Dermis blood vessel endothelial cell (primary cell): ENCODE results near the gene DENND1A. TPM values are rescaled to one million over a fixed set of nuclear protein-coding genes. Genes with fewer than 3 reads are reported as not detected.

ENCODE experiments used
- DNase-seq: peaks from one replicate; pipeline ENCODE4 v3.0.0; 2010
- total RNA-seq: library from RNA; depleted of rRNA; stranded (reverse); fragments of >200 nt; gene quantifications from 2 replicates; pipeline ENCODE4 v1.2.3, GENCODE V29; 2014

Gene DENND1A
- total RNA-seq, 1 donor from 2014 or later: 9.5 TPM

GRCh38 chr9:123378956-123379660 lies 550.8 kb downstream of the DENND1A start:
- DNase-seq: no peak

- DNase-seq: no peak
Measured at GRCh38 chr9:123378025-123378424, 551.9 kb downstream of the DENND1A start.

GRCh38 chr9:123377211-123377971 lies 552.5 kb downstream of the DENND1A start:
- DNase-seq: no peak

GRCh38 chr9:123376218-123377071 lies 553.5 kb downstream of the DENND1A start:
- no peak for DNase-seq

- DNase-seq: no peak
Measured at GRCh38 chr9:123375469-123376132, 554.3 kb downstream of the DENND1A start.

GRCh38 chr9:123373946-123374345 lies 556.0 kb downstream of the DENND1A start:
- no peak for DNase-seq

- DNase-seq: no peak
Measured at GRCh38 chr9:123373447-123373923, 556.4 kb downstream of the DENND1A start.

GRCh38 chr9:123372766-123373446 lies 557.0 kb downstream of the DENND1A start:
- DNase-seq: no peak

- DNase-seq: no peak
Measured at GRCh38 chr9:123371805-123372590, 557.9 kb downstream of the DENND1A start.

- no peak for DNase-seq
Measured at GRCh38 chr9:123371228-123371584, 558.7 kb downstream of the DENND1A start.

- no peak for DNase-seq
Measured at GRCh38 chr9:123370526-123371227, 559.2 kb downstream of the DENND1A start.

- no peak for DNase-seq
Measured at GRCh38 chr9:123370108-123370507, 559.8 kb downstream of the DENND1A start.

- no peak for DNase-seq
Measured at GRCh38 chr9:123369296-123369695, 560.6 kb downstream of the DENND1A start.

- no peak for DNase-seq
Measured at GRCh38 chr9:123368536-123369153, 561.3 kb downstream of the DENND1A start.

GRCh38 chr9:123368023-123368422 lies 561.9 kb downstream of the DENND1A start:
- DNase-seq: no peak

GRCh38 chr9:123365881-123366528 lies 563.9 kb downstream of the DENND1A start:
- no peak for DNase-seq

- no peak for DNase-seq
Measured at GRCh38 chr9:123365287-123365880, 564.5 kb downstream of the DENND1A start.

GRCh38 chr9:123364241-123364824 lies 565.6 kb downstream of the DENND1A start:
- DNase-seq: peak; percentile 22

- no peak for DNase-seq
Measured at GRCh38 chr9:123362856-123363255, 567.1 kb downstream of the DENND1A start.
